Smooth muscle cell (in vitro differentiated cells): ENCODE results near the gene ADK. TPM values are rescaled to one million over a fixed set of nuclear protein-coding genes. Genes with fewer than 3 reads are reported as not detected.

ENCODE experiments used
- DNase-seq: peaks from one replicate; lab custom pipeline; 2025; ENCODE audit not compliant: unreplicated experiment; lab: John Stamatoyannopoulos, UW
- H2AFZ ChIP-seq: fragments of 200-600 bp; sonication (generic); 2 replicates; pipeline ENCODE4 v1.6.0; 2016; ENCODE audit warnings: antibody characterized with exemption, low read depth, mild to moderate bottlenecking
- H3F3A ChIP-seq: fragments of 200-600 bp; sonication (generic); 2 replicates; pipeline ENCODE4 v1.6.0; 2017; ENCODE audit warnings: antibody characterized with exemption, low read depth
- H3K27ac ChIP-seq: fragments of 200-600 bp; sonication (generic); 2 replicates; pipeline ENCODE4 v1.5.1; 2016; ENCODE audit warnings: low read depth, mild to moderate bottlenecking
- H3K27me3 ChIP-seq: fragments of 200-600 bp; sonication (generic); 2 replicates; pipeline ENCODE4 v1.6.1; 2016; ENCODE audit warnings: low read depth, mild to moderate bottlenecking
- H3K36me3 ChIP-seq: fragments of 200-600 bp; sonication (generic); 2 replicates; pipeline ENCODE4 v1.5.1; 2016; ENCODE audit warnings: low read depth
- H3K4me1 ChIP-seq: fragments of 200-600 bp; sonication (generic); 2 replicates; pipeline ENCODE4 v1.5.1; 2016; ENCODE audit warnings: low read depth
- H3K4me2 ChIP-seq: fragments of 200-600 bp; sonication (generic); 2 replicates; pipeline ENCODE4 v1.6.0; 2016; ENCODE audit warnings: mild to moderate bottlenecking
- H3K4me3 ChIP-seq: fragments of 200-600 bp; sonication (generic); 2 replicates; pipeline ENCODE4 v1.5.1; 2016; ENCODE audit warnings: mild to moderate bottlenecking
- H3K79me2 ChIP-seq: fragments of 200-600 bp; sonication (generic); 2 replicates; pipeline ENCODE4 v1.6.0; 2016; ENCODE audit warnings: low read depth, mild to moderate bottlenecking
- H3K9ac ChIP-seq: fragments of 200-600 bp; sonication (generic); 2 replicates; pipeline ENCODE4 v1.6.0; 2016; ENCODE audit warnings: low read depth
- H3K9me3 ChIP-seq: fragments of 200-600 bp; sonication (generic); replicated peaks from 2 replicates; pipeline ENCODE4 v1.5.1; 2016; ENCODE audit warnings: low read depth
- H4K20me1 ChIP-seq: fragments of 200-600 bp; sonication (generic); 2 replicates; pipeline ENCODE4 v1.6.0; 2016; ENCODE audit warnings: low read depth
- CTCF ChIP-seq: fragments of 200-600 bp; sonication (generic); IDR thresholded peaks from 2 replicates; pipeline ENCODE4 v1.5.1; 2017; ENCODE audit warnings: borderline replicate concordance, mild to moderate bottlenecking, antibody characterized with exemption; ENCODE audit not compliant: insufficient read depth, poor library complexity, severe bottlenecking
- WGBS: methylation state at CpG from one replicate; pipeline ENCODE4 v1.1.7; 2016; ENCODE audit warnings: low lambda C conversion rate; 5-methylcytosine and 5-hydroxymethylcytosine counted together
- polyA plus RNA-seq: library from polyadenylated mRNA; unstranded; fragments of >200 nt; fragmentation: Nextera tagmentation; extraction: Ambion mirVana; gene quantifications from 2 replicates; pipeline ENCODE4 v1.2.1, GENCODE V29; 2016
- total RNA-seq: library from RNA; depleted of rRNA; stranded (reverse); fragments of >200 nt; gene quantifications from 2 replicates; pipeline ENCODE4 v1.2.3, GENCODE V29; 2014

ADK gene
- total and polyA plus RNA-seq, 2 experiments from 2014 or later: 19.4 to 25.1 TPM

GRCh38 chr10:74249865-74250264 is 98.8 kb downstream of the ADK start:
- Histone ChIP-seq H3K9me3 (no peaks in the 10 kb centered on the region), H3K9ac (no peak overlapping the region), H2AFZ (no peak overlapping the region), H3K36me3 (no peaks in the 10 kb centered on the region), H3F3A (no peaks in the 10 kb centered on the region), H3K79me2 (no peaks in the 10 kb centered on the region), H3K4me3 (no peak overlapping the region), H3K27ac (no peak overlapping the region), H3K4me1 (peaks cover 6% of the 10 kb centered on the region), H4K20me1 (peaks cover 3% of the 10 kb centered on the region), H3K4me2 (no peak overlapping the region), H3K27me3 (no peaks in the 10 kb centered on the region)
- no peak for TF ChIP-seq CTCF
- WGBS: 95% methylated on average over 1 of the region's 1 CpG
- no peak for DNase-seq

- no peaks in the 10 kb centered on the region for H3K36me3 ChIP-seq
- H3K27ac ChIP-seq: no peak overlapping the region
- TF ChIP-seq CTCF: no peak
- H3K4me2 ChIP-seq: peak overlapping the region; percentile 53
- no peak overlapping the region for H3K4me3 ChIP-seq
- H3K27me3 ChIP-seq: no peaks in the 10 kb centered on the region
- H4K20me1 ChIP-seq: peaks cover under 1% of the 10 kb centered on the region
- peaks cover 10% of the 10 kb centered on the region for H3F3A ChIP-seq
- no peaks in the 10 kb centered on the region for H3K79me2 ChIP-seq
- no peak overlapping the region for H3K9ac ChIP-seq
- DNase-seq: no peak
- peaks cover 22% of the 10 kb centered on the region for H3K4me1 ChIP-seq
- no peak overlapping the region for H2AFZ ChIP-seq
- H3K9me3 ChIP-seq: no peaks in the 10 kb centered on the region
These were observed 104.2 kb downstream of the ADK start for GRCh38 chr10:74255214-74255613.

GRCh38 chr10:74255888-74256357 is 104.9 kb downstream of the ADK start:
- no peak overlapping the region for H3K9ac ChIP-seq
- peaks cover 22% of the 10 kb centered on the region for H3K4me1 ChIP-seq
- H3F3A ChIP-seq: peaks cover 10% of the 10 kb centered on the region
- no peak overlapping the region for H2AFZ ChIP-seq
- no peaks in the 10 kb centered on the region for H3K27me3 ChIP-seq
- no peak for TF ChIP-seq CTCF
- 20% methylated on average over 4 of the region's 4 CpGs for WGBS
- peak overlapping the region; percentile 53 for H3K4me2 ChIP-seq
- no peaks in the 10 kb centered on the region for H3K36me3 ChIP-seq
- H4K20me1 ChIP-seq: no peaks in the 10 kb centered on the region
- no peak for DNase-seq
- peak overlapping the region; percentile 43 for H3K27ac ChIP-seq
- no peaks in the 10 kb centered on the region for H3K79me2 ChIP-seq
- no peaks in the 10 kb centered on the region for H3K9me3 ChIP-seq
- no peak overlapping the region for H3K4me3 ChIP-seq

GRCh38 chr10:74262856-74263255 is 111.8 kb downstream of the ADK start:
- no peak for TF ChIP-seq CTCF

More at GRCh38 chr10:74262856-74263255, 111.8 kb downstream of the ADK start:
- Histone ChIP-seq H3K36me3 (no peaks in the 10 kb centered on the region), H3K79me2 (no peaks in the 10 kb centered on the region), H3K4me2 (no peak overlapping the region), H4K20me1 (peaks cover 7% of the 10 kb centered on the region), H3K9me3 (no peaks in the 10 kb centered on the region), H2AFZ (no peak overlapping the region), H3K4me1 (no peaks in the 10 kb centered on the region), H3K27me3 (no peaks in the 10 kb centered on the region), H3F3A (no peaks in the 10 kb centered on the region), H3K9ac (no peak overlapping the region), H3K27ac (no peak overlapping the region), H3K4me3 (no peak overlapping the region)
- 96% methylated on average over 2 of the region's 2 CpGs for whole genome bisulfite sequencing
- no peak for DNase-seq
